Stimulated activated CD8-positive, alpha-beta memory T cell treated with anti-CD3 and anti-CD28 coated beads, Interleukin-7, amount 100 ng/mL, for 1 hour (primary cell): ENCODE data around the gene RPS6KA2.

ENCODE experiments used
- DNase-seq, 2 donors: peaks; one replicate each; pipeline ENCODE4 v3.0.0-alpha.2; 2020; ENCODE audit warnings: low read depth in 2 of 2

Gene RPS6KA2

DNA sequence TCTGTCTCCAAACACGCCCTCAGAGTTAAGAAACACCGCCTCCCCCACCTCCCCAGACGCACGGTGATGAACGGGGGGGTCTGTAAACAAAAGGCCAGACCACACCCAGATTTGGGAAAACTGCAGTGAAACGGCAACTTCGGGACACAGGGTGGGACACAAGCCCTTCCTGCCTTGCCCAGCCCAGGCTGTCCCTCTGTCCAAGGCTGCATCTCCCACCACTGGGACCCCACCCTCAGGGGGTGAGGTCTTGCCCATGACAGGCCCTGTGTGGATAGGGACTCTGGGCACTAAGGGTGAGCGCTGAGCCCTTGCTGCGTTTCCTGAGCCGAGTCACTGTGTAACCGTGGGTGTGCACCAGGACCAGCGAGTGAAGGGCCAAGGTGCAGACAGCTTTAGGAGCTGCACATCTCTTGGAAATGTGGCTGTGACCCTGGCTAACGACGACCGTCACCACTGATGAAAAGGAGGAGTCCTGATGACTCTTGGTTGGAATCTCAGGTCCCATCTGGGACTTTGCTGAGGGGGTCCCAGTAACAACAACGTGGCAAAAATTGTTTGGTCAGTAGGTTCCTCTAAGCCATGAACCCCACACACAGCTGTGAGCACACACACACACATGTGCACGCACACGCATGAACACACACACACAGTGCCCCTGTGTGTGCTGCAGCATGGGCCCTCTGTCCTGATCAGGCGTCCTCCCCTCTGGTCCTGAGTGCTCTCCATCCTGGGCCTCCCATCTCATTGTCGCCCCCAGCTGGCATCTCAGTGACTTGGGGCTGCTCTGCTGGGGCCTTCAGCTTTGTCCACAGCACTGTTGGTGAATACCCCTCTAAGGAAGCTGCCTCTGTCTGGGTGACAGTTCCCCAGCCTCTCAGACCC is 141.2 kb downstream of the RPS6KA2 start:
- no peak for DNase-seq

GRCh38 chr6:166484863-166485262 is 142.2 kb downstream of the RPS6KA2 start:
- no peak for DNase-seq

DNA sequence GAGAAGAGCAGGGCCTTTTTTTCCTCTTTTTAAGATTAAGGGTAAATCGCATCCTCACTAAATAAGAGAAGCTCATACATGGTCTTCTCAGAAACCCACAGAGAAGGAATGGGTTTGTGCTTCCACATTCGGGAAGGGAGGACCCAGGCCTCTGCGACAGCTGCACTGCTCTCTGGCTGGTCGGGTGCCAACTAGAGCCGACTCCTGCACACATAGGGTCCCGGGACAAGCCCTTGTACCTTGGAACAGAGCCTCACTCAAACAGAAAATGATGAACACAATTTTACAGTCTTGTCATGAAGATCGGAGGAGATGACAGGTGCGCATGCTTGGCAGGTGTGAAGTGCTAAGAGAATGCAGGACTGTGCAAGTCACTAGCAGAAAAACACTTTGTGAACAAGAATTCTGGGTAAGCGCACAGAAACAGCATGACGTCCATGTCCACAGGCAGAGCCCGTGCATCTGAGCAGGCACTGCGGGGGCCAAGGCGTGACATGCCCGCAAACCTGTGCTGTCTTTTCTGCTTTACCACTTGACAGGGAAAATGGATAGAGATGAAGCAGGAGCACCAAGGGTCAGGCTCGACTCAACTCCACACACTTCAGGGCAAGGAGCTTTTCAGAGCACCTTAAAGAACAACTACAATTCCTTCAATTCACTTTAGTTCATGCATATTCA is 143.3 kb downstream of the RPS6KA2 start:
- DNase-seq, result no peak

- DNase-seq, result no peak
These were observed 144.0 kb downstream of the RPS6KA2 start for GRCh38 chr6:166483026-166483425.

DNA sequence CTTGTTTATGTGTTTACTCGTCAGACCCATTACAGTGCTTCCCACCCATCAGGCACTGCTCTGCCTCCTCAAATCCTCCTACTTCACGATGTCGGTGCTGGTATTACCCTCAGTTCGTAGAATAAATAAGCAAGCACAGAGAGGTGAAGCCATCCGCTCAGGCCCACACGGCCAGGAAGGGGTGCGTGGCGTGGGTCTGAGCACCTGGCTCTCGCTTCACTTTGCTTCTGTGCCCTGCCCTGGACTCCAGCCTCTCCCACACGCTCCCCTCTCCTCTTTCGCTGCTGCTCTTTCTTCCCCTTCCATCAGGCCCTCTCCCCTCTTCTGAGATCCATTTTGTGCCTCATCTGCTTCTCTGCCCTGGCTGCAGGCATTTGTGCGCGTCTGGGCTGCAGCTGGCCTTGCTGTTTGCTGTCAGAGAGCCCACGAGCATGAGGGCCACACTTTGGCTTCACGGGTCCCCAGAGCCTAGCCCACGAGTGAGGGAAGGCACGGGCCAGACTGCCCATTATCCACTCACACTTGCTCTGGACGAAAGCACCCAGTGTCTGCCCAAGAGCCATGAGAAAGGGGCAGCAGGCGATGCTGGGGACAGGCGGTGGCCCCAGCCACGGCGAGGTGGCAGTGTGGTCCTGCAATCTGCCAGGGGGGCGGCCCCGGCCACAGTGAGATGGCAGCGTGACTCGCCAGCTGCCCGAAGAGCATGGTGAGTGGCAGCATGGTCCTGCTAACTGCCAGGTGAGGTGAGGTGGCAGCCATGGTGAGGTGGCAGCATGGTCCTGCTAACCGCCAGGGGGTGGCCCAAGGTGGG is 148.1 kb downstream of the RPS6KA2 start:
- DNase-seq, result no peak

GRCh38 chr6:166477647-166478365 is 149.2 kb downstream of the RPS6KA2 start:
- no peak for DNase-seq

DNA sequence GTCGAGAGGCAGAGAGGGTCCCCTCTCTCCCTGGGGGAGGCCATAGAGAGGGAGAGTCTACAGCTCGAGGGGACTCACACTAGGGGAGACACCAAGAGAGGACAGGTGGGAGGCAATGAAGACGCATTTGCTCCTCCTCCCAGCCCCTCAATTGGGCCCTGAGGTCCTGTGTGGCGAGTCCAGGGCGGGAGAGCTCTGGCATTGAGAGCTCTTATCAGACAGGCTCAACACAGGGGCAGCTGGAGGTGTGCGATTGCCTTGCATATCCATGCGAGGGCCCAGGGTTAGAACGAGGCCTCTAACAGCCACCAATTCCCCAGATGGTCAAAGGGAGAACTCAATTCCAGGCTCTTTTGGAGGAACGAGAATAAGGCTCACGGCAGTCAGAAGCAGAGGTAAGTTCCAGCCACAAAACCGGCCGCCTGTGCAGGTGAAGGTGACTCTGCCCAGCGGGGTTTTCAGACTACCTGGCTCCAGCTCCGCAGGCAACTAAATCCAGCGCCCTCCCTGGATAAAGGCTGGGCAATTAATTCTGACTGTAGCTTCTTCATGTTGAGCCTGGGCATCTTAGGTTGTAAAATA is 150.3 kb downstream of the RPS6KA2 start:
- DNase-seq, result no peak

- no peak for DNase-seq
These were observed 150.9 kb downstream of the RPS6KA2 start for GRCh38 chr6:166476061-166476591.

GRCh38 chr6:166474721-166475565 is 152.1 kb downstream of the RPS6KA2 start:
- no peak for DNase-seq

- no peak for DNase-seq
These were observed 153.0 kb downstream of the RPS6KA2 start for GRCh38 chr6:166473886-166474571.

GRCh38 chr6:166472636-166473035 is 154.4 kb downstream of the RPS6KA2 start:
- DNase-seq, result no peak

GRCh38 chr6:166471797-166472260 is 155.2 kb downstream of the RPS6KA2 start:
- no peak for DNase-seq

- no peak for DNase-seq
These were observed 156.1 kb downstream of the RPS6KA2 start for GRCh38 chr6:166470863-166471410.

GRCh38 chr6:166470029-166470862 is 156.8 kb downstream of the RPS6KA2 start:
- DNase-seq, result no peak

- DNase-seq, result no peak
These were observed 157.6 kb downstream of the RPS6KA2 start for GRCh38 chr6:166469426-166469961.

DNA sequence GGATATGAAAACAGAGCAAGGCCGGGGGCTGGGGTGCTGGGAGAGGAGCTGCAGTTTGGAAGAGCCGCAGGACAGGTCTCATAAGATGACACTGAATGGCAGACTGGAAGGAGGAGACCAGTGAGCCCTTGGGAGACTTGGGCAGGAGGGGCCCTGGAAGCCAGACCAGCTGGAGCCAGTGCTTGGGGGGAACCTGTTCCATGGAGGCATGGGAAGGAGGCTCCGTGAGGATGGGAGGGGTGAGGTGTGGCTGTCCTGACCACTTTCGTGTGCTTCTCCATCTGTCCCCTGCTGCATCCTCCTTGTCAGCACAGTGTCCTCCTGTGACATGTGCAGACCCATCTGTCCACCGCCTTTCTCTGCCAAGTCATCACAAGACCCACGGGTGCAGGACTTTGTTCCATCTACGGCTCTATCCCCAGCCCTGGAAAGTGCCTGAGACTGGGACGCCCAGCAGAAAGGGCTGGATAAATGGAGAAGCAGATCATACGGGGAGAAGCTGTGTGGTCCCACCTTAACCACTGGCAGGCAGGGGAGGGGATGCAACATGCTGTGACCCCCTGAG is 159.5 kb downstream of the RPS6KA2 start:
- DNase-seq, result no peak
